HepG2 (cell line): ENCODE measurements around the gene ASB4. TPM values are rescaled to one million over a fixed set of nuclear protein-coding genes. Genes with fewer than 3 reads are reported as not detected.

ENCODE experiments used
- HIVEP1 ChIP-seq: sonication (generic); formaldehyde crosslinking; IDR thresholded peaks from 2 replicates; pipeline ENCODE4 v1.4.0; 2020; ENCODE audit warnings: mild to moderate bottlenecking, missing genetic modification reagents
- JUN ChIP-seq: sonication (generic); formaldehyde crosslinking; IDR thresholded peaks from 2 replicates; pipeline ENCODE4 v1.4.0; 2020; ENCODE audit warnings: mild to moderate bottlenecking, missing genetic modification reagents
- KAT8 ChIP-seq: IDR thresholded peaks from 2 replicates; pipeline ENCODE4 v1.6.1; 2016; ENCODE audit warnings: missing genetic modification reagents, missing compliant biosample characterization
- KLF6 ChIP-seq: IDR thresholded peaks from 2 replicates; pipeline ENCODE4 v1.8.0; 2016; ENCODE audit warnings: missing biosample characterization, missing genetic modification reagents
- LRRFIP1 ChIP-seq: sonication (generic); formaldehyde crosslinking; conservative IDR thresholded peaks from 2 replicates; pipeline ENCODE4 v1.4.0; 2020; ENCODE audit warnings: missing genetic modification reagents
- NCOA1 ChIP-seq: sonication (generic); formaldehyde crosslinking; IDR thresholded peaks from 2 replicates; pipeline ENCODE4 v1.9.0; 2021; ENCODE audit warnings: missing genetic modification reagents
- NRL ChIP-seq: sonication (generic); formaldehyde crosslinking; IDR thresholded peaks from 2 replicates; pipeline ENCODE4 v1.5.0; 2020; ENCODE audit warnings: missing genetic modification reagents, mild to moderate bottlenecking, moderate library complexity, borderline replicate concordance
- RARG ChIP-seq: sonication (generic); formaldehyde crosslinking; IDR thresholded peaks from 2 replicates; pipeline ENCODE4 v1.4.0; 2020; ENCODE audit warnings: low read depth, mild to moderate bottlenecking, missing genetic modification reagents
- RFX3 ChIP-seq: IDR thresholded peaks from 2 replicates; pipeline ENCODE4 v1.6.1; 2016; ENCODE audit warnings: missing biosample characterization, missing genetic modification reagents
- SMARCE1 ChIP-seq: fragments of 450-650 bp; IDR thresholded peaks from 2 replicates; pipeline ENCODE4 v1.6.1; 2017; ENCODE audit warnings: borderline replicate concordance
- SMYD3 ChIP-seq: sonication (generic); formaldehyde crosslinking; IDR thresholded peaks from 2 replicates; pipeline ENCODE4 v1.8.1; 2023; ENCODE audit warnings: mild to moderate bottlenecking, missing genetic modification reagents
- TARDBP ChIP-seq: sonication (generic); formaldehyde crosslinking; IDR thresholded peaks from 2 replicates; pipeline ENCODE4 v1.8.0; 2022; ENCODE audit warnings: mild to moderate bottlenecking, missing genetic modification reagents
- TCF7 ChIP-seq: sonication (generic); IDR thresholded peaks from 2 replicates; pipeline ENCODE4 v1.6.1; 2016; ENCODE audit warnings: antibody characterized with exemption, low read depth
- TFDP2 ChIP-seq: sonication (generic); formaldehyde crosslinking; IDR thresholded peaks from 2 replicates; pipeline ENCODE4 v1.4.0; 2020; ENCODE audit warnings: missing genetic modification reagents
- THAP8 ChIP-seq: sonication (generic); formaldehyde crosslinking; IDR thresholded peaks from 2 replicates; pipeline ENCODE4 v1.5.1; 2020; ENCODE audit warnings: missing genetic modification reagents, mild to moderate bottlenecking, borderline replicate concordance
- TSC22D2 ChIP-seq: sonication (generic); formaldehyde crosslinking; IDR thresholded peaks from 2 replicates; pipeline ENCODE4 v1.5.1; 2020; ENCODE audit warnings: missing genetic modification reagents, mild to moderate bottlenecking, borderline replicate concordance
- ZKSCAN1 ChIP-seq: fragments of 150-350 bp; IDR thresholded peaks from 2 replicates; pipeline ENCODE4 v1.6.1; 2014; ENCODE audit warnings: low read length
- ZNF180 ChIP-seq: sonication (generic); formaldehyde crosslinking; IDR thresholded peaks from 2 replicates; pipeline ENCODE4 v1.4.0; 2020; ENCODE audit warnings: low read depth, missing genetic modification reagents, borderline replicate concordance
- ZNF329 ChIP-seq: sonication (generic); formaldehyde crosslinking; IDR thresholded peaks from 2 replicates; pipeline ENCODE4 v1.9.0; 2021; ENCODE audit warnings: low read depth, mild to moderate bottlenecking, missing genetic modification reagents
- ZNF572 ChIP-seq: sonication (generic); formaldehyde crosslinking; IDR thresholded peaks from 2 replicates; pipeline ENCODE4 v1.5.1; 2020; ENCODE audit warnings: mild to moderate bottlenecking, missing genetic modification reagents
- ZNF710 ChIP-seq: sonication (generic); formaldehyde crosslinking; IDR thresholded peaks from 2 replicates; pipeline ENCODE4 v1.5.0; 2020; ENCODE audit warnings: mild to moderate bottlenecking, missing genetic modification reagents, borderline replicate concordance
- polyA plus RNA-seq, 8 experiments: library from polyadenylated mRNA; depleted of rRNA in 3 of 8; stranded (reverse) in 7 of 8; unstranded in 1 of 8; fragments of >200 nt; fragmentation: Illumina TruSeq in 4 of 8; extraction: Trizol in 4 of 8; gene quantifications; 2 replicates each; pipeline versions ENCODE4 v1.2.1 to v1.2.3, GENCODE V29; 2011 to 2016; ENCODE audit warnings: low read depth in 4 of 8, missing spikeins in 1 of 8, mixed read lengths in 1 of 8; ENCODE audit not compliant: insufficient read depth in 1 of 8
- total RNA-seq, 5 experiments: library from RNA; depleted of rRNA; stranded (reverse); fragments of >200 nt; fragmentation: Illumina TruSeq; extraction: Trizol; gene quantifications; 2 replicates each; pipeline ENCODE4 v1.2.3, GENCODE V29; 2016; ENCODE audit warnings: low read depth in 1 of 5
- TF ChIP-seq, protein P1 (sequence below): sonication (generic); formaldehyde crosslinking; IDR thresholded peaks from 2 replicates; pipeline ENCODE4 v1.8.1; 2023; ENCODE audit warnings: mild to moderate bottlenecking, missing genetic modification reagents
- TF ChIP-seq, protein P2 (sequence below): sonication (generic); formaldehyde crosslinking; IDR thresholded peaks from 2 replicates; pipeline ENCODE4 v1.8.0; 2022; ENCODE audit warnings: mild to moderate bottlenecking, missing genetic modification reagents

Gene ASB4
- total and polyA plus RNA-seq, 2 of the 13 experiments (the other 11 are each of a cell fraction or from before 2014, with no cell fraction given) = 1.1 to 4.0 TPM

GRCh38 chr7:95470452-95470851 lies 15.3 kb upstream of the ASB4 start (continued):
- TF ChIP-seq TSC22D2 (CRISPR knock-in tag) = no peak
- no peak for TF ChIP-seq TARDBP (CRISPR knock-in tag)
- no peak for TF ChIP-seq SMYD3 (CRISPR knock-in tag)
- no peak for TF ChIP-seq ZNF180 (CRISPR knock-in tag)
- peak; percentile 89 for TF ChIP-seq TCF7
- TF ChIP-seq ZKSCAN1 = no peak
- no peak for TF ChIP-seq HIVEP1
- no peak for TF ChIP-seq LRRFIP1
- no peak for TF ChIP-seq KLF6 (CRISPR knock-in tag)
- no peak for TF ChIP-seq ZNF572 (CRISPR knock-in tag)
- TF ChIP-seq, protein P1, sequence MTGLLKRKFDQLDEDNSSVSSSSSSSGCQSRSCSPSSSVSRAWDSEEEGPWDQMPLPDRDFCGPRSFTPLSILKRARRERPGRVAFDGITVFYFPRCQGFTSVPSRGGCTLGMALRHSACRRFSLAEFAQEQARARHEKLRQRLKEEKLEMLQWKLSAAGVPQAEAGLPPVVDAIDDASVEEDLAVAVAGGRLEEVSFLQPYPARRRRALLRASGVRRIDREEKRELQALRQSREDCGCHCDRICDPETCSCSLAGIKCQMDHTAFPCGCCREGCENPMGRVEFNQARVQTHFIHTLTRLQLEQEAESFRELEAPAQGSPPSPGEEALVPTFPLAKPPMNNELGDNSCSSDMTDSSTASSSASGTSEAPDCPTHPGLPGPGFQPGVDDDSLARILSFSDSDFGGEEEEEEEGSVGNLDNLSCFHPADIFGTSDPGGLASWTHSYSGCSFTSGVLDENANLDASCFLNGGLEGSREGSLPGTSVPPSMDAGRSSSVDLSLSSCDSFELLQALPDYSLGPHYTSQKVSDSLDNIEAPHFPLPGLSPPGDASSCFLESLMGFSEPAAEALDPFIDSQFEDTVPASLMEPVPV (CRISPR knock-in tag) = no peak
- TF ChIP-seq KAT8 (CRISPR knock-in tag) = peak; percentile 36; the same call in 1 of the 2 replicates
- no peak for TF ChIP-seq RFX3
- TF ChIP-seq TFDP2 (CRISPR knock-in tag) = no peak
- no peak for TF ChIP-seq SMARCE1
- no peak for TF ChIP-seq RARG (CRISPR knock-in tag)
- no peak for TF ChIP-seq ZNF329 (CRISPR knock-in tag)
- no peak for TF ChIP-seq NRL (CRISPR knock-in tag)
- no peak for TF ChIP-seq THAP8 (CRISPR knock-in tag)
- TF ChIP-seq JUN = no peak
- TF ChIP-seq NCOA1 (CRISPR knock-in tag) = no peak
- no peak for TF ChIP-seq ZNF710 (CRISPR knock-in tag)
- TF ChIP-seq, protein P2, sequence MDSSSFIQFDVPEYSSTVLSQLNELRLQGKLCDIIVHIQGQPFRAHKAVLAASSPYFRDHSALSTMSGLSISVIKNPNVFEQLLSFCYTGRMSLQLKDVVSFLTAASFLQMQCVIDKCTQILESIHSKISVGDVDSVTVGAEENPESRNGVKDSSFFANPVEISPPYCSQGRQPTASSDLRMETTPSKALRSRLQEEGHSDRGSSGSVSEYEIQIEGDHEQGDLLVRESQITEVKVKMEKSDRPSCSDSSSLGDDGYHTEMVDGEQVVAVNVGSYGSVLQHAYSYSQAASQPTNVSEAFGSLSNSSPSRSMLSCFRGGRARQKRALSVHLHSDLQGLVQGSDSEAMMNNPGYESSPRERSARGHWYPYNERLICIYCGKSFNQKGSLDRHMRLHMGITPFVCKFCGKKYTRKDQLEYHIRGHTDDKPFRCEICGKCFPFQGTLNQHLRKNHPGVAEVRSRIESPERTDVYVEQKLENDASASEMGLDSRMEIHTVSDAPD = no peak
